C4-2B (cell line): ENCODE data around the gene HMX3.
"Not testable (repeated sequence)": the region's sequence is repeated elsewhere in the genome, so short reads cannot be mapped to it uniquely, and the experiment has no call there.

Experiments used
- H3K27ac ChIP-seq: fragments of 450-650 bp; 2 replicates; pipeline ENCODE4 v1.5.1; 2017
- ZFX ChIP-seq: fragments of 450-650 bp; IDR thresholded peaks from 2 replicates; pipeline ENCODE4 v1.6.1; 2017
- TF ChIP-seq, protein P1 (sequence below): fragments of 450-650 bp; conservative IDR thresholded peaks from 2 replicates; pipeline ENCODE4 v1.5.1; 2017; ENCODE audit warnings: mild to moderate bottlenecking

Gene HMX3

DNA sequence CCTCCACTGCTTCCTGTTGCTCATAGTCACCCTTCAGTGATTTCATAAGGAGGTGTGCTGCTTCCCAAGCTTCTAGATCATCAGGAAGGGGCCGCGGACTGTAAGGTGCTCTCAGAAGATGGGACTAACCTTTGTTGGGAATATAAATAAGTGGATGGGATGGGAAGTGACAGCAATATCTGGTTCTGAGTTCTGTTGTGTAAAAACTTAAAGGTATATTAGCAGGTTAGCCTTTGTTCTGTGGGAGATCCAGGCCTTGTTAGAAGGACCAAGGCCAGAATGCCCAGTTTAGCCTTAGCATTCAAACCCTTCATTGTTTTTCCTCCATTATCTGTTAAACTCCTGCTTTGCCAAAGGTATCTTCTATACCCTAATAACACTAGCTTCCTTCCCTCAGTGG is 30.8 kb downstream of the HMX3 start:
- H3K27ac ChIP-seq = no peak overlapping the region
- TF ChIP-seq ZFX = no peak

DNA sequence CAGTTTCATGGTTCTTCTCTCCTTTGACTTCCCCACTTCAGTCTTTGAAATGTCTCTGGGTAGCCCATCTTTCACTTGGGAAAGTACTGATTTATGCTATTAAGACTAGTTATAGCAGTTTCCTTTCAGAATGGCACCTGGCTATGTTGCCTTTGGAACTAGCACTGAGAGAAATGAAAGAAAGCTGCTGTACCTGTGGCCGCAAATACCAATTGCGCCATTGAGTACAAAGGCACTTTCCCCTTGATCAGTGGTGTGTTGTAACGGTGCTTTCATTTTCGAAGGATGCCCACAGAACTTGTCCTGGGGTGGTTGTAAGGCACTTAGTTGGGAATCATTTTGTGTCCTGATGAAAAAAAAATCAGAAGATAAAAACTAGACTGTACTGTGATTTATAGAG is 35.2 kb downstream of the HMX3 start:
- TF ChIP-seq, protein P1, sequence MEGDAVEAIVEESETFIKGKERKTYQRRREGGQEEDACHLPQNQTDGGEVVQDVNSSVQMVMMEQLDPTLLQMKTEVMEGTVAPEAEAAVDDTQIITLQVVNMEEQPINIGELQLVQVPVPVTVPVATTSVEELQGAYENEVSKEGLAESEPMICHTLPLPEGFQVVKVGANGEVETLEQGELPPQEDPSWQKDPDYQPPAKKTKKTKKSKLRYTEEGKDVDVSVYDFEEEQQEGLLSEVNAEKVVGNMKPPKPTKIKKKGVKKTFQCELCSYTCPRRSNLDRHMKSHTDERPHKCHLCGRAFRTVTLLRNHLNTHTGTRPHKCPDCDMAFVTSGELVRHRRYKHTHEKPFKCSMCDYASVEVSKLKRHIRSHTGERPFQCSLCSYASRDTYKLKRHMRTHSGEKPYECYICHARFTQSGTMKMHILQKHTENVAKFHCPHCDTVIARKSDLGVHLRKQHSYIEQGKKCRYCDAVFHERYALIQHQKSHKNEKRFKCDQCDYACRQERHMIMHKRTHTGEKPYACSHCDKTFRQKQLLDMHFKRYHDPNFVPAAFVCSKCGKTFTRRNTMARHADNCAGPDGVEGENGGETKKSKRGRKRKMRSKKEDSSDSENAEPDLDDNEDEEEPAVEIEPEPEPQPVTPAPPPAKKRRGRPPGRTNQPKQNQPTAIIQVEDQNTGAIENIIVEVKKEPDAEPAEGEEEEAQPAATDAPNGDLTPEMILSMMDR = no peak
- TF ChIP-seq ZFX = no peak
- H3K27ac ChIP-seq = no peak overlapping the region

DNA sequence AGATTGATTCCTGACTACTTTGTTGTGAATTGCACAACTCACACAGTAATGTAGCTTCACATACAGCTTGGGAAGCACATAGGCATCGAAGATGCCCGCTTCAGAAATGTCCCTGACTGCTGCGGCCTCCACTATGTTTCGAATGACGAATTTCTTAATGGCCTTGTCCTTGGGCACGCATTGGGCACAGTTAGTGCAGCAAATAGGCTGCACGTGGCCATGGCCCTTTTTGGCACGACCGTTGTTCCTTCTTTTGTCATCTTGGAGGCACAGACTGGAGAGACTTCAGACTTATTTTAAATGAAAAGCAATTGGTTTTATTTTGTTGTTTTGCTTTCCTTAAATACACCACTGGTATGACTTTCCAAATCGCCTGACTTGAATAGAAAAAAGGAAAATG is 35.8 kb downstream of the HMX3 start:
- not testable (repeated sequence) for H3K27ac ChIP-seq

DNA sequence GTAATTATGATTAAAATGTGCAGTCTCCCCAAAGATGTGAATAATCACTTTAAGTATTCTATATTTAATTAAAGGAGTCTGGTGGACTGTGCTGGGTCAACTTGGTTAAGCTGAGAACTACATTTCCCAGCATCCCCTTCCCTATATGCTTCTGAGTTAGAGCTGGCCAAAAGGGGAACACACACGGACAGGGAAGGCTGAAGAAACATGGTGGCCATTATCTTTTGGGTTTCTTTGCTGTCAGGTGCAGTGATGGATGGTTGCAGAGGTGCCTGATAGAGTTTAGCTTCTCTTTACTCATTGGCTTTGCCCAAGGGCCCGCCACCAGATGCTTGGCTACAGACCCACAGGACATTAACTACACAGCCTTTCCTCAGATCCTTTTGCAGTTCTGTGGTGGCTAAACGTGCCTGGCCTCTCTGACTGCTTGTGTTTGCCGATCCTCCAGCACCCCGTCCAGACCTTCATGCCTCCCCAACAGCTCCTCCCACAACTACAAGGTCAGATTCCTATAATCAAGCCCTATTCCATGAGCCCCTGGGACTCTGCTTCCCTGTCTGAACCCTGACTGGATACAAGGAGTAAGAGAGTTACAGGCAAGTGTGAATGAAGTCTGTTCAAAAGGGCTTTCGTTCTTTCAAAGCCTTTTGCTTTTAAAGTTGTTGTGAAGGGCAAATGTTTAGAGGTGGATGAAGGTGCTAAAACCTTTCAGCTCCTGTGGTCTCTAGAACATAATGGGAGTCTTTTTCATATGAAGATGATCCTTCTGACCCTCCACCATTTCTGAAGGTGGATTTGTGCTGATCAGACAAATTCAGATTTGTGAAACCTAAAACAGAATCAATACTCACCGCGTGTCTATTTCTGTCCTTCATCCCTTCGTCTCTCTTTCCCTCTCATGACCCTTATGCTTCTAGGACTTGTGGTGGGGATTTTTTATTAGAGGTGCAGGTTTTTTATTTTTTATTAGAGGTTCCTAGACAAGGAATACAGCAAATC is 39.9 kb downstream of the HMX3 start:
- no peak for TF ChIP-seq ZFX
- TF ChIP-seq, protein P1 = no peak
- no peak overlapping the region for H3K27ac ChIP-seq

DNA sequence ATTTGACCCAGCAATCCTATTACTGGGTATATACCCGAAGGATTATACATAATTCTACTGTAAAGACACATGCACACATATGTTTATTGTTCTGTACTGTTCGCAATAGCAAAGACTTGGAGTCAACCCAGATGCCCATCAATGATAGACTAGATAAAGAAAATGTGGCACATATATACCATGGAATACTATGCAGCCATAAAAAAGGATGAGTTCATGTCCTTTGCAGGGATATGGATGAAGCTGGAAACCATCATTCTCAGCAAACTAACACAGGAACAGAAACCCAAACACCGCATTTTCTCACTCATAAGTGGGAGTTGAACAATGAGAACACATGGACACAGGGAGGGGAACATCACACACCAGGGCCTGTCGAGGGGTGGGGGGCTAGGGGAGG is 42.6 kb downstream of the HMX3 start:
- H3K27ac ChIP-seq = not testable (repeated sequence)

DNA sequence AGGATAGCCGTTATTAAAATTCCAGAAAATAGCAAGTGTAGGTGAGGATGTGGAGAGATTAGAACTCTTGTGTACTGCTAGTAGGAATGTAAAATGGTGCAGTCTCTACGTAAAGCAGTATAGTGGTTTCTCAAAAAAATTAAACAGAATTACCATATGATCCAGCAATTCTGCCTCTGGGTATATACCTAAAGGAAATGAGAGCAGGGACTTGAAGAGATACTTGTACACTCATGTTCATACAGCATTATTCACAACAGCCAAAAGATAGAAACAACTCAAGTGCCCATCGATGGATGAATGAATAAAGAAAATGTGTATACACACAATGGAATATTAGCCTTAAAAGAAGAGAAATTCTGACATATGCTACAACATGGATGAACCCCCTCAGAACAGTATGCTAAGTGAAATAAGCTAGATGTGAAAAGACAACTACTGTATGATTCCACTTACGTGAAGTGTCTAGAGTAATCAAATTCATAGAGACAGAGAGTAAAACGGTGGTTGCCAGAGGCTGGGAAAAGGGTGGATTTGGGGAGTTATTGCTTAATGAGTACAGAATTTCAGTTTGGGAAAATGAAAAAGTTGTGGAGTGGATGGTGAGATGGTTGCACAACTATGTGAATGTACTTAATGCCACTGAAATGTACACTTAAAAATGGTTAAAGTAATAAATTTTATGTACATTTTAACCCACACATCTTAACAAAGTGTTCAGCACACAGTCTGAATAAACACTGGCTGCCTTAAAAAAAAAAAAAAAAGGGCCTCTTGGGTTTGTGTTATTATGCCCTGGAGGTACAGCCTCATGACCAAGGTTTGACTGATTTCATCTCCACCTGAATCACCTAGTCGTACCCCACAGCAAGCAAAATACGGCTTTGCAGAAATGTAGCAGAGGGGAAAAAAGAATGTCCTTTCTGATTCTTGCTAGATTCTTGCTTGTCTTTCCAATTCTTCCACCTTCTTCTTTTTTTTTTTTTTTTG is 44.6 kb downstream of the HMX3 start:
- TF ChIP-seq, protein P1 = no peak
- no peak for TF ChIP-seq ZFX
- H3K27ac ChIP-seq = no peak overlapping the region

DNA sequence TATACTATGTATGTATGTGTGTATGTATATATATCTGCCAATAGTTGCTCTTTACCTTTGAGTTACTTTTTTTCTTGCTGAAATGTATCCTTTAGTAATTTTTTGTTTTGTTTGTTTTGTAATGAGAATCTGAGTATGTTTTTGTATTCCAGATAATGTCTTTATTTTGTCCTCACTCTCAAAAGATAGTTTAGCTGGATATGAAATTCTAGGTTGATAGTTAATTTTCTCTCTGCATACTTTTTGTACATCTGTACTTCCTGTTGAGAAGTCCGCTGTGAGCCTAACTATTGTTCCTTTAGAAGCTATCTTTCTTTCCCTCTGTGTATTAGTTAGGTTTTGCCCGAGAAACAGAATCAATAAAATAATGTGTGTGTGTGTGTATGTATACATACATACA is 48.0 kb downstream of the HMX3 start:
- TF ChIP-seq, protein P1 = no peak
- TF ChIP-seq ZFX = no peak

DNA sequence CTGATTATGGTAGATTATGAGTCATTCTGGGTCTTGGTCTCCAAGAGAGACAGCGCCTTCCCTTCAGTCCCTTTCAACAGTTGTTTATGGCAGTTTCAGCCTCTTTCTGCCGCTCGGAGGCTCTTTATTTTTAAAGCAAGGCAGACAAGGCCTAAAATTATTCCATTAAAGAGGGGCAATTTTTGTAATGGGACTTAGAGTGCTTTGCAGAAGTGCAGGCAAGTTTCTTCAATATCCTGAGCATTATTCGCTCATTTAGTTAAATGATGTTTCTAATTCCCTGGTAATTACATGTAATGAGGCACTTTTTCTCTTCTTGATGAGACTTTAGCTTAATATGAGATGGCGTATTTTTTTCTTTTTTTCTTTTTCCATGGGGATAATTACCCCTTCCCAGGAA is 52.0 kb downstream of the HMX3 start:
- TF ChIP-seq ZFX = no peak
- TF ChIP-seq, protein P1 = no peak
- H3K27ac ChIP-seq = no peak overlapping the region

More for the DNA sequence above, 48.0 kb downstream of the HMX3 start:
- H3K27ac ChIP-seq = no peak overlapping the region
